GM06990 (cell line): ENCODE results near the gene VPREB3.

Experiments
- DNase-seq: peaks from one replicate; pipeline ENCODE4 v3.0.0-alpha.2; 2011; ENCODE audit not compliant: insufficient read length; ENCODE audit errors: extremely low read depth
- H3K27me3 ChIP-seq: replicated peaks from 2 replicates; pipeline ENCODE4 v1.6.0; 2011; ENCODE audit warnings: low read length; ENCODE audit not compliant: control insufficient read depth, insufficient read depth
- H3K36me3 ChIP-seq: 2 replicates; pipeline ENCODE4 v1.5.1; 2011; ENCODE audit warnings: low read length; ENCODE audit not compliant: control insufficient read depth, insufficient read depth
- H3K4me3 ChIP-seq: replicated peaks from 2 replicates; pipeline ENCODE4 v1.5.1; 2011; ENCODE audit warnings: low read depth, mild to moderate bottlenecking, control low read depth, low read length
- TF ChIP-seq, protein P1 (sequence below): IDR thresholded peaks from 2 replicates; pipeline ENCODE4 v1.5.1; 2011; ENCODE audit warnings: low read length, control low read depth, mild to moderate bottlenecking, inconsistent platforms; ENCODE audit not compliant: insufficient read depth, poor library complexity, severe bottlenecking

The VPREB3 gene, protein sequence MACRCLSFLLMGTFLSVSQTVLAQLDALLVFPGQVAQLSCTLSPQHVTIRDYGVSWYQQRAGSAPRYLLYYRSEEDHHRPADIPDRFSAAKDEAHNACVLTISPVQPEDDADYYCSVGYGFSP

DNA sequence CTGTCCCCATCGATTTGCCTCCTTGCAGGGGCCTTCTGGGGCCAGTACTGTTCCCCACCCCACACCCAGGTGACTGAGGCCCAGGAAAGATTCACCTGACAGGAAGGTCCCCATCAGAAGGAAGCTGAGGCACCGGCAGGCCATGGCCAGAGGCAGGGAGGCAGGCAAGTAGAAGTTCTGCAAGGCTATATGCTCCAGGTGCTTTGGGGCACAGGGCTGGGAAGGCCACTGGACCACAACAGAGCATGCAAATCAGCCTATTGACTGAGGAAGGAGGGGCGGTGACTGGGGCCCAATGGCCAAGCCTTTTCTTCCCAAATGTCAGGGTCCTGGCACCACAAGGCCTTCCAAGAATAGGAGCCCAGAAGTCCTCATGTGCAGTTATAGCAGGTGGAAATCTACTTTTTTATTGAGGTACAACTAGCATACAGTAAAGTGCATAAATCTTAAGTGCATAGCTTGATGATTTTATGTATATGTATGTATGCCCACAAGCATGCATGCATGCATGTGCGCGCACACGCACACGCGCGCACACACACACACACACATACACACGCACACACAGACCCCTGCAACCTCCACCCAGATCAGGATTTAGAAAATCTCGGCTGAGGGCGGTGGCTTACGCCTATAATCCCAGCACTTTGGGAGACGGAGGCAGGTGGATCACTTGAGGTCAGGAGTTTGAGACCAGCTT lies at the start of gene VPREB3:
Gene VPREB3 (minus strand): TSS at position 206 of the 700 bp plus-strand sequence. CDS start 62 bp downstream, at position 144.
- peak within 1 kb of the TSS; percentile 43 for H3K4me3 ChIP-seq
- no peaks in the 10 kb centered on the region for H3K27me3 ChIP-seq
- TF ChIP-seq, protein P1, sequence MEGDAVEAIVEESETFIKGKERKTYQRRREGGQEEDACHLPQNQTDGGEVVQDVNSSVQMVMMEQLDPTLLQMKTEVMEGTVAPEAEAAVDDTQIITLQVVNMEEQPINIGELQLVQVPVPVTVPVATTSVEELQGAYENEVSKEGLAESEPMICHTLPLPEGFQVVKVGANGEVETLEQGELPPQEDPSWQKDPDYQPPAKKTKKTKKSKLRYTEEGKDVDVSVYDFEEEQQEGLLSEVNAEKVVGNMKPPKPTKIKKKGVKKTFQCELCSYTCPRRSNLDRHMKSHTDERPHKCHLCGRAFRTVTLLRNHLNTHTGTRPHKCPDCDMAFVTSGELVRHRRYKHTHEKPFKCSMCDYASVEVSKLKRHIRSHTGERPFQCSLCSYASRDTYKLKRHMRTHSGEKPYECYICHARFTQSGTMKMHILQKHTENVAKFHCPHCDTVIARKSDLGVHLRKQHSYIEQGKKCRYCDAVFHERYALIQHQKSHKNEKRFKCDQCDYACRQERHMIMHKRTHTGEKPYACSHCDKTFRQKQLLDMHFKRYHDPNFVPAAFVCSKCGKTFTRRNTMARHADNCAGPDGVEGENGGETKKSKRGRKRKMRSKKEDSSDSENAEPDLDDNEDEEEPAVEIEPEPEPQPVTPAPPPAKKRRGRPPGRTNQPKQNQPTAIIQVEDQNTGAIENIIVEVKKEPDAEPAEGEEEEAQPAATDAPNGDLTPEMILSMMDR = no peak
- no peaks in the 10 kb centered on the region for H3K36me3 ChIP-seq
- DNase-seq = peak; percentile 65

DNA sequence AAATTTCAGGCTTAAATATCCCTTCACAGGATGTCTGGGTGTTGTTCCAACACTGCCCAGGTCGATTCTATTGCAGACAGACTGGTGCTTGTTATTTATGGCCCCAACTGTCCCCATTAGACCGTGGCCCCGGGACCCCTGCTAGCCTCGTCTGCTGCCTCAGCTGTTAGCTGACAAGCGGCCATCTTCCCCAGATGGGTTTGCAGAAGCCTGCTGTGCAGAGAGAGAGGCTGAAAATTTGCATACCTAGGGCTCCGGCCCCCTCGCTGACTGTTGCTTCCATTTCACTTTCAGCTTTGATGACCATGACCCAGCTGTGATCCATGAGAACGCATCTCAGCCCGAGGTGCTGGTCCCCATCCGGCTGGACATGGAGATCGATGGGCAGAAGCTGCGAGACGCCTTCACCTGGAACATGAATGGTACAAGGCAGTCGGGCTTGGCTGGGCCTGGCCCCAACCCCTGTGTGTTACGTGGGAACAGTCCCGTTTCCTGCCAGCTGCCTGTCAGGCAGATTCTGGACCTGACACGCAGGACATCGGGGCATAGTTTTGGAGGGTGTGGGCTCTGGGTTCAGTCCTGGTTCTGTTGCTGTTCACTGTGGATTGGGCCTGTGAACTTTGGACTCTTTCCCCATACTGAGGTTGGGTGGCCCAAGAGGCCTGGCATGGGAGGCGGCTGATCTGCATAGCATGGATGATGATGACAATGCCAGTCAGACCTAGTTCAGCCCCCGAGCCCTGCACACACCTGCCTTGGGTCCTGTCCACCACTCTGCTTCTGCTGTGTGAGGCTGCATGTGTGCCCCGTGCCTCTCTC lies 49.0 kb upstream of the VPREB3 start:
- Histone ChIP-seq H3K27me3 (no peaks in the 10 kb centered on the region), H3K4me3 (peak overlapping the region; percentile 60), H3K36me3 (peaks cover 14% of the 10 kb centered on the region)
- TF ChIP-seq, protein P1 = no peak
- peak; percentile 61 for DNase-seq

DNA sequence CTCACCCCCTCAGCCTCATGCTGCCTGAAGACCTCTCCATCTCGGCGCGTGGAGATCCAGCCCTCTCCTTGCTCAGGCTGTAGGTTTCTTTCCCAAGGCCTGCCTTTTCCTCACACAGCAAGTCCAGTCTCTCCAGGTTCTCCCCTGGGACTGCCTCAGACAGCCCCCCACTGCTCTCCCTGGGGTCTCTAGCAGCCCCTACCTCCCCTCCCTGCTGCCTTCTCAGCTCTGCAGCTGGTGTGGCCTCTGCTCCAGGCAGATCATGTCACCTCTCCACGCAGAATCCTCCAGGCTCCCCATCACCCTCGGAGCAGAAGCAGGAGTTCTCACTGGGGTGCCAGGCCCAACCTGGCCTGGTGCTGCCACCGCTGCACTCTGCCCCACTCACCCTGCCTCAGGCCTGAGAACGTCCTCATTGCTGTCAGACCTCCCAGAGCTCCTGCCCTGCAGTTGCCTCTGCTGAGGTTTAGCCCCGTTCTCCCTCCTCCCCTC lies 47.7 kb upstream of the VPREB3 start:
- Histone ChIP-seq H3K36me3 (peaks cover 14% of the 10 kb centered on the region), H3K27me3 (no peaks in the 10 kb centered on the region), H3K4me3 (no peak overlapping the region)
- DNase-seq = no peak
- TF ChIP-seq, protein P1 = no peak

DNA sequence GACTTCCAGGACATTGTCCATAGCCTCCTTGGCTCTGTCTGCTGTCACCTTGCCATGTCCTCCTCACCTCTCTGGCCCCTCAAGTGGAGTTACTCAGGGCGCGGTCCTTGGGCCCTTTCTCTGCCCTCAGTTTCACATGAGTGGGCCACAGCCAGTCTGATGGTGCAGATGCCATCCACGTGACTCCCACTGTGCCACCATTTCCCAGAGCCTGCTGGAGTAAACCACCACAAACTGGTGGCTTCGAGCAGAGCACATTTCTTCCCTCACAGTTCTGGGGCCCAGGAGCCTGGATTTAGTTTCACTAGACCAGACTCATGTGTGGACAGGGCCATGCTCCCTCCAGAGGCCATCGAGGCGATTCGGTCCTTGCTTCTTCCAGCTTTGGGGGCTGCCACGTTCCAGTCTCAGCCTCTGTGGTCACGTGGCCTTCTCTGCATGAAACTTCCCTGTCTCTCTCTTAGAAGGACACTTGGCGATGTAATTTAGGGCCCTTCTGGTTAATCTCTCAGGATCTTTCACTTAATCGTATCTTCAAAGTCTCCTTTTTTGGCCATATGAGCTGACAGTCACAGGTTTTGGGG lies 47.1 kb upstream of the VPREB3 start:
- H3K4me3 ChIP-seq = no peak overlapping the region
- TF ChIP-seq, protein P1 = no peak
- H3K27me3 ChIP-seq = no peaks in the 10 kb centered on the region
- H3K36me3 ChIP-seq = peaks cover 15% of the 10 kb centered on the region
- DNase-seq = no peak

DNA sequence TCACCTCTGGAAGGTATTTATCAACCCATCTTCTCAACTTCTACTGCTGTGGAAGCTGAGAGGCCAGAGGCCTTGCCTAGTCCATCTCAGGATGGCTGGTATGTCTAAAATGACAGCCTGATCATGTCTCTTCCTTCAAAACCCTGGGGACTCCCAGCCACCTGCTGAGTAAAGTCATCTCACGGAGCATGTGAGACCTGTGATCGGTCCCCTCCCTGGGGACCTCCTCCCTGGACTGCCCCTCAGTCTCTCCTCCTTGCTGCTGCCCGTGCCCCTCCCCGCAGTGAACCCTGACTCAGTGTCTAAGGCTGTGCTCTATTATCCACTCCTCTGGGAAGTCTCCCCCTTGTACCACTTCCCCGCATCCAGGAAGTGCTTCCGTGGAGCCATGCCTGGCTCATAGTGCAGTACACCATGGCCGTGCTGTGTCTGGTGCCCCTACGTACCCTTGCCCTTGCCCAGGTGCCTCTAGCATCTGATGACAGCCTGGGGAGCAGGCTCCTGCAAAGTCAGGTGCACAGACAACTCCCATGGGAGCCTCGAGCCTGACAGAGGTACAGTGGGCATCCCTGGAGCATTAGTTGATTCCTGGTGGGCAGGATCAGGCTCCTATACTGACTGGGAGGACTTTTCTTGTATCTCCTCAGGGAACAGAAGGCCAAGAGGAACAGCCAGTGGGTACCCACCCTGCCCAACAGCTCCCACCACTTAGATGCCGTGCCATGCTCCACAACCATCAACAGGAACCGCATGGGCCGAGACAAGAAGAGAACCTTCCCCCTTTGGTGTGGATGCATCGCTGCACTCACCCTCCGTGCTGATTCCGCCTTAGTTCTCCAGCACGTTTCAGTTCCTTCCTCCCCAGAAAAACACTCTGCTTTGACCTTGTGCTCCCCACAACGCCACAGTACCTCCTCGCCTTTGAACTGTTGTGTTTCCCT lies 46.3 kb upstream of the VPREB3 start:
- Histone ChIP-seq H3K27me3 (no peaks in the 10 kb centered on the region), H3K36me3 (peaks cover 16% of the 10 kb centered on the region), H3K4me3 (no peak overlapping the region)
- DNase-seq = peak; percentile 80
- TF ChIP-seq, protein P1 = no peak
